ENCODE measurements around the gene PLAC9.

DNA sequence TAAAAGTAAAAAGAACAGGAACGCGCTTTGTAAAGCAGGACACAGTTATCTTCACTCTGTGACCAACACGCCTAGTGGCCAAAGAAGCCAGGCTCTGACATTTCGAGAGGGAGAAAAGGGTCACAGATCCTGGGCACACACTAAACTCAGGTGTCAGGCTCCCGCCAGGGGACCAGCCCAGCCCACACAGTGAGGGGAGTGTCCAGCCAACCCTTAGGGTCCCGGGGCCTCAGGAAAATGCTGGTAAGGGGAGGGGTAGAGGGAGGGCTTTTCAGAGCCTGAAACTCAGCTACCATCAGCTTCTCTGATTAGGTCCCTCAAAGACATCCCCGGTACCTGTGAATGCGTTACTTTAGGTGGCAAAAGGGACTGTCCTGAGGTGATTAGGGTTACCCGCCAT lies 56.2 kb downstream of the PLAC9 start:
- TF ChIP-seq, protein P1, sequence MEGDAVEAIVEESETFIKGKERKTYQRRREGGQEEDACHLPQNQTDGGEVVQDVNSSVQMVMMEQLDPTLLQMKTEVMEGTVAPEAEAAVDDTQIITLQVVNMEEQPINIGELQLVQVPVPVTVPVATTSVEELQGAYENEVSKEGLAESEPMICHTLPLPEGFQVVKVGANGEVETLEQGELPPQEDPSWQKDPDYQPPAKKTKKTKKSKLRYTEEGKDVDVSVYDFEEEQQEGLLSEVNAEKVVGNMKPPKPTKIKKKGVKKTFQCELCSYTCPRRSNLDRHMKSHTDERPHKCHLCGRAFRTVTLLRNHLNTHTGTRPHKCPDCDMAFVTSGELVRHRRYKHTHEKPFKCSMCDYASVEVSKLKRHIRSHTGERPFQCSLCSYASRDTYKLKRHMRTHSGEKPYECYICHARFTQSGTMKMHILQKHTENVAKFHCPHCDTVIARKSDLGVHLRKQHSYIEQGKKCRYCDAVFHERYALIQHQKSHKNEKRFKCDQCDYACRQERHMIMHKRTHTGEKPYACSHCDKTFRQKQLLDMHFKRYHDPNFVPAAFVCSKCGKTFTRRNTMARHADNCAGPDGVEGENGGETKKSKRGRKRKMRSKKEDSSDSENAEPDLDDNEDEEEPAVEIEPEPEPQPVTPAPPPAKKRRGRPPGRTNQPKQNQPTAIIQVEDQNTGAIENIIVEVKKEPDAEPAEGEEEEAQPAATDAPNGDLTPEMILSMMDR (IDR thresholded peaks at IDR 0.05), result no peak
- TF ChIP-seq POLR2A (IDR thresholded peaks at IDR 0.05), result no peak

Measured in Peyer's patch (tissue), 4 donors.